Body of pancreas (tissue), 4 donors: ENCODE data around the gene APOL2. TPM values are rescaled to one million over a fixed set of nuclear protein-coding genes. Genes with fewer than 3 reads are reported as not detected.
A peak's percentile ranks its signal among the peaks of the same experiment; 100 is the strongest.
"Not testable (repeated sequence)": the region's sequence is repeated elsewhere in the genome, so short reads cannot be mapped to it uniquely, and the experiment has no call there.

ENCODE experiments used
- ATAC-seq: fragments of 150-250 bp; one replicate; pipeline ENCODE4 v1.9.1; 2016
- DNase-seq, 4 donors: peaks; one replicate each; pipeline ENCODE4 v3.0.0-alpha.2; 2019
- H3K27ac ChIP-seq, 4 donors: fragments of 200-600 bp; sonication (generic); 1 replicate in 3 of 4; 2 replicates in 1 of 4; pipeline versions ENCODE4 v1.5.1 to v1.6.1; 2016 to 2019; ENCODE audit warnings: mild to moderate bottlenecking in 1 of 4, mixed read lengths in 1 of 4, moderate library complexity in 1 of 4
- H3K27me3 ChIP-seq, 2 donors: fragments of 200-600 bp; sonication (generic); one replicate each; pipeline ENCODE4 v1.6.0; 2016; ENCODE audit warnings: mild to moderate bottlenecking in 1 of 2
- H3K36me3 ChIP-seq, 2 donors: fragments of 200-600 bp; sonication (generic); replicated peaks in 1 of 2; 2 replicates each; pipeline ENCODE4 v1.5.1; 2016; ENCODE audit warnings: low read depth in 2 of 2; ENCODE audit not compliant: insufficient read depth in 1 of 2
- H3K4me1 ChIP-seq: fragments of 200-600 bp; sonication (generic); one replicate; pipeline ENCODE4 v1.6.0; 2016
- H3K4me3 ChIP-seq, 2 donors: fragments of 200-600 bp; sonication (generic); 1 replicate in 1 of 2; 2 replicates in 1 of 2; pipeline ENCODE4 v1.5.1; 2016 to 2019
- H3K9me3 ChIP-seq, 3 donors: fragments of 200-600 bp; sonication (generic); 1 replicate in 2 of 3; 2 replicates in 1 of 3; pipeline ENCODE4 v1.5.1; 2016
- POLR2A ChIP-seq, 3 donors: fragments of 450-650 bp; IDR thresholded peaks; one replicate each; pipeline ENCODE4 v1.6.1; 2016; ENCODE audit warnings: antibody characterized with exemption in 3 of 3, mild to moderate bottlenecking in 2 of 3
- WGBS, 2 donors: methylation state at CpG; one replicate each; pipeline ENCODE4 v1.1.5; 2017; 5-methylcytosine and 5-hydroxymethylcytosine counted together
- intact Hi-C: fragments of 100-400 bp; cut with DNase I; formaldehyde crosslinking; loops from one replicate; pipeline ENCODE4 v1.15.1; 2023
- total RNA-seq, 2 donors: library from RNA; depleted of rRNA; stranded (reverse); fragments of >200 nt; gene quantifications; one replicate each; pipeline ENCODE4 v1.1.0, GENCODE V29; 2016
- TF ChIP-seq, protein P1 (sequence below), 7 experiments: fragments of 450-650 bp in 4 of 7; fragments of 200-600 bp in 3 of 7; sonication (generic) in 3 of 7; IDR thresholded peaks; one replicate each; pipeline ENCODE4 v1.5.1; 2016 to 2019; ENCODE audit warnings: antibody characterized with exemption in 7 of 7

APOL2 gene
- total RNA-seq, 2 donors from 2014 or later = 13.5 to 19.1 TPM

DNA sequence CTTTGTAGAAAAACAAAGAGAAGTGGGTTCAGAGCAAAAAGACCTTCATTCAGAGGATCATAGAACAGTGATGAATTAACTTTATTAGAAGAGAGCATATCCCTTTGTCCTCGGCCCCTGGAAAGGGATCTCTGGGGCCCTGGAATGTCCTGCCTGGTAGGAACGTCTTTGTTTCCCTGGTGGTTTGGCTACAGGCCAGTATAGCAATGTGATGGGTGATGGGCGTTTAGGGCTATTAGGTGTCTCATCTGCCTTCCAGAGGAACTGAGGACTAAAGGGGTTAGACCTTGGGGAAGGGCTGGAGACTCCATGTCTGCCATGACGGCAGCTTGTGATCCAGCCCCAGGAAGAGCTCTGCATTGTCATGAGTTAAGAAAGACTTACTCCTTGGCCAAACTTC, 46.8 kb downstream of the APOL2 start:
- no peaks in the 10 kb centered on the region for H3K9me3 ChIP-seq
- WGBS, 2 donors = 42% methylated on average over 4 of the region's 4 CpGs
- no peaks in the 10 kb centered on the region for H3K27me3 ChIP-seq
- intact Hi-C loops = no loop called here
- no peaks in the 10 kb centered on the region for H3K4me1 ChIP-seq
- H3K27ac ChIP-seq = no peak overlapping the region
- H3K4me3 ChIP-seq = no peak overlapping the region
- TF ChIP-seq, protein P1, sequence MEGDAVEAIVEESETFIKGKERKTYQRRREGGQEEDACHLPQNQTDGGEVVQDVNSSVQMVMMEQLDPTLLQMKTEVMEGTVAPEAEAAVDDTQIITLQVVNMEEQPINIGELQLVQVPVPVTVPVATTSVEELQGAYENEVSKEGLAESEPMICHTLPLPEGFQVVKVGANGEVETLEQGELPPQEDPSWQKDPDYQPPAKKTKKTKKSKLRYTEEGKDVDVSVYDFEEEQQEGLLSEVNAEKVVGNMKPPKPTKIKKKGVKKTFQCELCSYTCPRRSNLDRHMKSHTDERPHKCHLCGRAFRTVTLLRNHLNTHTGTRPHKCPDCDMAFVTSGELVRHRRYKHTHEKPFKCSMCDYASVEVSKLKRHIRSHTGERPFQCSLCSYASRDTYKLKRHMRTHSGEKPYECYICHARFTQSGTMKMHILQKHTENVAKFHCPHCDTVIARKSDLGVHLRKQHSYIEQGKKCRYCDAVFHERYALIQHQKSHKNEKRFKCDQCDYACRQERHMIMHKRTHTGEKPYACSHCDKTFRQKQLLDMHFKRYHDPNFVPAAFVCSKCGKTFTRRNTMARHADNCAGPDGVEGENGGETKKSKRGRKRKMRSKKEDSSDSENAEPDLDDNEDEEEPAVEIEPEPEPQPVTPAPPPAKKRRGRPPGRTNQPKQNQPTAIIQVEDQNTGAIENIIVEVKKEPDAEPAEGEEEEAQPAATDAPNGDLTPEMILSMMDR (IDR thresholded peaks at IDR 0.05) = no peak
- TF ChIP-seq POLR2A (IDR thresholded peaks at IDR 0.05) = no peak
- no peaks in the 10 kb centered on the region for H3K36me3 ChIP-seq
- no peak for ATAC-seq
- DNase-seq = no peak

DNA sequence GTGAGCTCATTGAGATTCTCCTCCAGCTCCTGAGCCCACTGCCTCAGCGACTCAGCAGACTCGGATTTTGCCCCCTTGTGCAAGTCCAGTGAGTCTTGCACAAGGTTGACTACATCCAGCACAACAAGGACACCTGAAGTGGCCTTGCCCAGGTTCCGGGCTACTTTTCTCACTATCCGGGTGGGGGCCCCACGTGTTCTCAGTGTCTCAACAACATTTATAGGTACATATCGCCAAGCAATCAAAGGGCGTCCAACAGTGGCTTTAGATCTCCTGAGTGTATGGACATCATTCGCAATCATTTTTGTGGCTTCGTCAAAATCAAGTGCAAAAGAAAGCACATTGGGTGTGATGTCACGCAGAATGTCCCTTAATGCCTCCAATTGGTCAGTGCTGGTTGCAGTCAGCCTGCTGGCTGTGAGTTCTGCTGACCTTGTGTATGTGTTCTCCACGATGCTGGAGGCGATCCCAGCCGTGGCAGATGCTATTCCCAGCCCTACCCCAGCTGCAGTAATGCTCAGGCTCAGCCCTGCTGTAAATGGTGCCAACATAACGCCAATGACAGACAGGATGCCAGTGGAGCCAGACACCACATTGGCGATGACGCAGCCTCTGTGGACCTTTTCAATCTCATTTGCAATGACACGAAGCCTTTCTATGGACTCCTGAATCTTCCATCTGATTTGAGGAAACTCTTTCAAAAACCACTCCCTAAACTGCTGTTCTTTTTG, 48.1 kb downstream of the APOL2 start:
- Histone ChIP-seq H3K27ac (no peak overlapping the region), H3K4me3 (no peak overlapping the region), H3K4me1 (no peaks in the 10 kb centered on the region), H3K9me3 (no peaks in the 10 kb centered on the region), H3K27me3 (no peaks in the 10 kb centered on the region), H3K36me3 (no peaks in the 10 kb centered on the region)
- peak in 3 of 4 donors; percentile 43 to 49 (median 44) for DNase-seq
- no peak for TF ChIP-seq POLR2A (IDR thresholded peaks at IDR 0.05)
- TF ChIP-seq, protein P1 (IDR thresholded peaks at IDR 0.05) = no peak
- ATAC-seq = peak; percentile 71
- intact Hi-C loops = no loop called here
- WGBS, 2 donors = 50 to 55% methylated on average over 16 to 17 of the region's 17 CpGs

DNA sequence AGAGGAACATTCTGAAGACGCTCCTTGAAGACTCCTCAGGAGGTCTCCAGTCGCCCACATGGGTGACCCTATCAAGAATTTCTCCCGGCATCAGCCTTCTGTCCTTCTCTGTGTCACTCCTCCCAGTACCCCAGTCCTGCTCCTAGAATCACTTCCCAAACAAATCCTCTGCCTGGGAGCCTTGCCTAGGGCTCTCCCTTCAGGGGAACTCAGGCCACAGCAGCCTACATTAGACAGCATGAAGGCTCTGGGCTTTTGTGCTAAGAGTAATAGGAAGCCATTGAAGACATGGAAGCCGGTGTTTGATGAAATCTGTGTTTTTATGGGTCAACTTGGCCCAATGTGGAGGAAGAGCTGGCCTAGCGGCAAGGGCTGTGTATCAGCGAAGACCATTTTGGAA, 51.5 kb downstream of the APOL2 start:
- intact Hi-C loops, DNase-seq, H3K36me3 ChIP-seq, H3K27me3 ChIP-seq, H3K9me3 ChIP-seq, H3K27ac ChIP-seq, H3K4me3 ChIP-seq, H3K4me1 ChIP-seq, ATAC-seq: not testable (repeated sequence)
- 81 to 100% methylated on average over 3 of the region's 6 CpGs for WGBS, 2 donors

DNA sequence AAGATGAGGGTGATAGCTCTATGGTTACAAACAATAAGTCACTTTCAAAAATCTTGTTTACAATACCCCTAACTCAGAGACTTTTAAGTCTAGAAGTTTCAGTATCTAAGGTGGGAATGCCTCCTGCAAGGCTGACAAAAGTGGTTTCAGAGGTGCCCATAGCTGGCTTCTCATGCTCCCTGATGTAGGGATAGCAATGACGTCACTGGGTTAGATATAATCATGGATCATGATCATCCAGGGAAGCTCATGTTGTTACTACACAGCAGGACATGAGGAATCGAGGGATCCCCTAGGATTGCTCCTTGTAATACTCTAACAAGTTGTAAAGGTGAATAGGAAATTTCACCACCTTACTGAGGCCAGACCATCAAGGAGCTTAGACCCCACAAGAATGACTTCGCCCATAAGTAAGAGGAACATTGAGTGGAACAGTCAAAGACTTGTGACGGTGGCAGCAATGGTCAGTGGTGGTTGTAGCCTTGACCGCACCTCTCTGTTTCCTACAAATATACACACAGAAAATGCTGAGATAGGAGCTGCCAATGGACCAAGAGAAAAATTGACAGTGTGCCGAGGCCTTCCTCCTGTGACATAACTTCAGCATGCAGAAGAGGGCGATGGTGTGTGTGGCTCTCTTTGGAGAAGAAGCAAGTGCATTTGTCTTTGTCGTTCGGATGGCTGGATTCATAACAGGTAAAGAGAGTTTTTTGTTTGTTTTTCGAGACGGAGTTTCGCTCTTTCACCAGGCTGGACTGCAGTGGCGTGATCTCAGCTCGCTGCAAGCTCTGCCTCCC, 53.3 kb downstream of the APOL2 start:
- TF ChIP-seq POLR2A (IDR thresholded peaks at IDR 0.05) = no peak
- no peak for ATAC-seq
- Histone ChIP-seq H3K4me3 (no peak overlapping the region), H3K9me3 (no peaks in the 10 kb centered on the region), H3K36me3 (no peaks in the 10 kb centered on the region), H3K27ac (no peak overlapping the region), H3K4me1 (no peaks in the 10 kb centered on the region), H3K27me3 (no peaks in the 10 kb centered on the region)
- intact Hi-C loops = no loop called here
- no peak for DNase-seq
- 80 to 82% methylated on average over 14 of the region's 14 CpGs for WGBS, 2 donors

DNA sequence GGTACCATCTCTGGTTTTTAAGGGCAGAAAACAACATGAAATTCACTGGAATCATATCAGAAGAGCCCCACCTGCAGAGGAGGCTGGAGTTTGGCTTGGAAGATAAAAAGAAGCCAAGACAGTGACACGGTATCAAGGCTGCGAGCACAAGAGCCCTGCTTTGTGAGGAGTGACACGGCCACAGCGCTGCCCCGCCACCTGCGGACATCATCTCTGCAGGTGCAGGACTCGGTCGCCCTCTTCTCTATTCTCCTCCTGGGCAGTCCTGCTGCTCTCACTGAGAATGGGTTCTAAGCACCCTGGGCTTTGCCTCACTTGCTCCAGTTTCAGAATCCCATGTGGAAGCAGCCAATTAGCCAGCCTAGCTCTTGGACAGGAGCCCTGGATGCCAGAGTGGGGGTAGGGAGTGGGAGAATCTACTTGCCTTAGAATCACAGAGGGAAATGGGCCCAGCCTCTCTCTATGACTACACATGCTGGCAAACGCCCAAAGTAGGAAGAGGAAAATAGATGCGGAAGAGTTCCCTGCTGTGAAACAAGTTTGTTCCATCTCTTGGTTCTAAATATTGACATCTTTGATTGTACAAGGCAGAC, 54.8 kb downstream of the APOL2 start:
- peak in 2 of 4 donors; percentile 27 to 32 for DNase-seq
- H3K27me3 ChIP-seq = no peaks in the 10 kb centered on the region
- H3K27ac ChIP-seq = no peak overlapping the region
- H3K36me3 ChIP-seq = no peaks in the 10 kb centered on the region
- H3K4me3 ChIP-seq = no peak overlapping the region
- intact Hi-C loops = loop anchor here (5.0 kb wide), 1 partner anchor 37 kb away; no protein-coding TSS in a partner anchor
- no peak for TF ChIP-seq POLR2A (IDR thresholded peaks at IDR 0.05)
- TF ChIP-seq, protein P1 (IDR thresholded peaks at IDR 0.05) = no peak
- H3K4me1 ChIP-seq = no peaks in the 10 kb centered on the region
- no peaks in the 10 kb centered on the region for H3K9me3 ChIP-seq
- no peak for ATAC-seq
- WGBS, 2 donors = 74 to 78% methylated on average over 10 of the region's 10 CpGs
